T-helper 2 cell treated with Interferon-gamma antibody and Interleukin-4, amounts not matched to agents 100 ng/mL and 5 ng/mL, for 36 hours (primary cell): ENCODE data around the gene NTN4. TPM values are rescaled to one million over a fixed set of nuclear protein-coding genes. Genes with fewer than 3 reads are reported as not detected.
"Not testable (repeated sequence)": the region's sequence is repeated elsewhere in the genome, so short reads cannot be mapped to it uniquely, and the experiment has no call there.

Source experiments
- intact Hi-C: fragments of 100-400 bp; cut with micrococcal nuclease; formaldehyde crosslinking; loops from one replicate; pipeline ENCODE4 v1.15.1; 2023
- total RNA-seq: library from RNA; stranded (reverse); gene quantifications from 2 replicates; pipeline ENCODE4 v1.2.3, GENCODE V29; 2022

The NTN4 gene
- total RNA-seq, 1 donor from 2014 or later = not detected

GRCh38 chr12:95715177-95715576, 75.4 kb downstream of the NTN4 start:
- intact Hi-C loops = no loop called here

GRCh38 chr12:95712269-95712668, 78.3 kb downstream of the NTN4 start:
- intact Hi-C loops = no loop called here

DNA sequence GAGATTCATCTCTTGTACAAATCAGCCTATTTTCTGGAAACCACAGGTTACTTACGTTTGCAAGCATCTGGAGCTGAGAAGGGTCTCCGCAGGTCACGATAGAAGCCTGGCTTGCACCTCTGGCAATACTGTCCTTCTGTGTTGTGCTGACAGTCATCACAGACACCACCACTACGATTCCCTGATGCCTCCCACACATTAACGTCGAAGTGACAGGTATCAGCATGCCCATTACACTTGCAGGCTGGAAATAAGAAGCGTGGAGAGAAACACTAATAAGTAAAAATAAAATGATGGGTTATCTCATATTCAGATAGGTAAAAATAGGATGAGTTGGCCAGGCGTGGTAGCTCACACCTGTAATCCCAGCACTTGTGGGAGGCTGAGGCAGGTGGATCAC, 80.2 kb downstream of the NTN4 start:
- intact Hi-C loops = no loop called here

DNA sequence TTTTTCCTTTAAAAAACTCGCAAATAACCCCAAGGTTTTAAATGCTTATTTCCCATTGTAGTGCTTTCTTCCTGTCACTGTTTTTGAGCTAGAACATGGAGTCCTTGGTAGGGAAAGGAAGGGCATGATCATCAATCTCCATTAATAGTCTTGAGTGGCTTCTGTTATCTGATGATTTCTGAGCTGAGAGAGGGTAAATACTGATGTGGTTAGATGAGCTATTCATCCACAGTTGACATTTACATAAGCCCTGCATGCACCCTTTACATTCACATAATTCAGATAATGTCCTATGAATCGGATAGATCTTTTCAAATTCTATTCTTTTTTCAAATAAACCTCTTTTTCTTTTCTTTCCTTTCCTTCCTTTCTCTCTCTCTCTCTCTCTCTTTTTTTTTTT, 81.4 kb downstream of the NTN4 start:
- intact Hi-C loops = no loop called here

- intact Hi-C loops = no loop called here
Observed at GRCh38 chr12:95705143-95705542, 85.4 kb downstream of the NTN4 start.

- intact Hi-C loops = no loop called here
Observed at GRCh38 chr12:95703986-95704385, 86.6 kb downstream of the NTN4 start.

DNA sequence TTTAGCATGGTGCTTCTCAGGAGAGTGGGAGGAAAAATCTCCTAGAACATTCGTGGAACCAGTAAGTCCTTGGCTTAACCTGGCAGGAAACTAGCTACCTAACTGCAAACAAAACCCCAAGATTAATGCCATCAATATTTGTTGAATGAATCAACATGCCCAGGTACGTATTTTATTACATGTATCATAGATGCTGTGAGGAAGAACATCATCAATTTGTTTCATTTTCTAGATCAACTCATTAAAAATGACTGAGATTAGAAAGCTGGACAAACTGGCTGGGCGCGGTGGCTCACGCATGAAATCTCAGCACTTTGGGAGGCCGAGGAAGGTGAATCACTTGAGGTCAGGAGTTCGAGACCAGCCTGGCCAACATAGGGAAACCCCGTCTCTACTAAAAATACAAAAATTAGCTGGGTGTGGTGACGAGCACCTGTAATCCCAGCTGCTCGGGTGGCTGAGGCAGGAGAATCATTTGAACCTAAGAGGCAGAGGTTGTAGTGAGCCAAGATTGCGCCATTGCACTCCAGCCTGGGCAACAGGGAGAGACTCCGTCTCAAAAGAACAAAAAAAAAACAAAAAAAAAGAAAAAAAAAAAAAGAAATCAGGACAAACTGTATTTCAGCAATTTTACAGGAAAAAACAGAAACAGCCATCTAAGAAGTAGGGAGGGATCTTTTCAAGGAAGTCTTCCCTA, 88.7 kb downstream of the NTN4 start:
- intact Hi-C loops = no loop called here

- intact Hi-C loops = no loop called here
Observed at GRCh38 chr12:95701275-95701674, 89.3 kb downstream of the NTN4 start.

DNA sequence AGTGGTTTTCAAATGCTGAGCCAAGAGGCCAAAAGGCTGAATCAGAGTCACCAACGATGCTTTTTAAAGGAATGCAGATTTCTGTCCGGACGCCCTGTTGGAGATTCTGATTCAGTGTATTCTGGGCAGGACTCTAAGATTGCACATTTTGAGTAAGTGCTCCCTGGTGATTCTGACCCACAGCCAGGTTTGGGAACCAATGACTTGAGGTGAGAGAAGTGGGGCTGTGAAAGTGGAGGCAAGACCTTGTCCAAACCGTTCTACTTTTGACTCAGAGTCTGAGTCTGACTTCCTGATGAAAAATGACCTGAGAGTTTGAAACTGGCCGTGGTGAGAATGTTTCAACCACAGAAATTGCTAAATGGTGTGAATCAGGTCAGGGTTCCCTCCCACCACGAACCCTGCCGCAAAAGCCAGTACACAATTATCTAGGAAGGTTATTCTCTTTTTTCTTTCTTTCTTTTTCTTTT, 90.2 kb downstream of the NTN4 start:
- intact Hi-C loops = no loop called here

DNA sequence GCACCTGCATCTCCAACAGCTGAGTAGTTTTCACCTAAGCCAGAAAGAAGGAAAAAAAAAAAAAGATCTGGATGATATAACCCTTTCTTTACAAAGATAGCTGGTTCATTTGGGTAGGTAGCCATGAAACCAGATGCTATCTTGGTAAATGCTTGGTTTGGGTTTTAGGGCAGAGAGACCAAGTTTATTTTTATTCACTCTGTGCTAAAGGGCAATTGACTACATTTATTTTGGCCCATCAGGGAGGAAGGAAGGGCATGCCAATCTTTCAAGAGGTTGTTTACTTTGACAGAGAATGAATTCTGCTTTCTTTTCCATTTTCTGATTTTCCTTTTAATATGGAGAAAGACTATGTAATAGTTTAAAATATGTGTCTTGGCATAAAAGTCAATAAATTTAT, 91.0 kb downstream of the NTN4 start:
- intact Hi-C loops = no loop called here

DNA sequence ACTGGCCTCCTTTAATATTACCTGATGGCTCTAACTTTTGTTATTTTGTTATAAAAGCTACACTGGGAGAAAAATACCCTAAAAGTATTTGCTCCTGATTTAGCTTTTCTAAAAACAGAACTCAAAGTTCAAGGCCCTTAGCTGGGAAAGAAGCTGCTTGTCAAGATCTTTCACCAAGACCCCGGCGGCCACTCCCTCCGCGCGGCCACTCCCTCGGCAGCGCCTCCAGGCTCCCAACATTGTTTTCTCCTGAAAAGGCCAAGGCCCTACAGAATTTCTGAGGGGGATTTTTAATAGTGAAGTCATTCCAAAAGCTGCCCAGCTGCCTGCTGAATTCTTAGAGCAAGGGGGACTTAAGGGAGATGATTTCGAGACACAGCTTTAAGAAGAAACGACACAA, 96.4 kb downstream of the NTN4 start:
- intact Hi-C loops = no loop called here

DNA sequence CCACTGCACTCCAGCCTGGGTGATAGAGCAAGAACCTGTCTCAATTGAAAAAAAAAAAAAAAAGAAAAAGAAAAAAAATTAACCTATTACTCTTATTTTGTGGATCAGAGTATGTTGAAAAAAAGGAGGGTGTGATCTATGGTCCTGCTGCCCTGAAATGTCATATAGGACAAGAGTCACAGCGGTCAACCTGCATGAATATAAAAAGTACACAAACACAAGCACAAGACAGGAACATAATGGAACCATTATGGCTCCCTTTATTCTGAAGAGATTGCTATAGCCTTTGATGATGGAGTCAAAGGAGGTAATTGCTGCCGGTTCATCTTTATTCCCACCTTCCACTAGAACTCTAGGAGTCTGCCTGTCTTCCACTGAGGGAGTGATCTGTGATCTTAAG, 96.9 kb downstream of the NTN4 start:
- intact Hi-C loops = no loop called here

- intact Hi-C loops = no loop called here
Observed at GRCh38 chr12:95690861-95691635, 99.5 kb downstream of the NTN4 start.

DNA sequence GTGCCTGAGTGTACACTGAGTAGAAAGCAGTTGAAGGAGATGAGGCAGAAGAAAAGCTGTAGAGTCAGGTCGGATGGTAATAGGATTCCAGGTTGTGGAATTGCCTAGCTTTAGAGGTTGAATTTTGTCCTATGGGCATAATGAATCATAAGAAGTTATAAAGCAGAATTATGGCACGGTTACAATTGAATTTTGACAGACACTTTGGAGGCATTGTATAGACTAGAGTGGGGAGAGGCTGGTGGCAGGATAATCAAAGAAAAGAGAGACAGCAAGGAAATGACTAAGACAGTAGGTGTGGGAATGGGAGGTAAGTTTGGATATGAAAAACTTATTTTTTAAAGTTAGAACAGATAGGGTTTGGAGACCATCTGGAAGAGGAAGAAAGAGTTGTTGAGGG, 102.6 kb downstream of the NTN4 start:
- intact Hi-C loops = no loop called here

GRCh38 chr12:95683418-95683817, 107.1 kb downstream of the NTN4 start:
- intact Hi-C loops = no loop called here

- intact Hi-C loops = no loop called here
Observed at GRCh38 chr12:95681210-95681765, 109.3 kb downstream of the NTN4 start.

- intact Hi-C loops = no loop called here
Observed at GRCh38 chr12:95678684-95679083, 111.9 kb downstream of the NTN4 start.

DNA sequence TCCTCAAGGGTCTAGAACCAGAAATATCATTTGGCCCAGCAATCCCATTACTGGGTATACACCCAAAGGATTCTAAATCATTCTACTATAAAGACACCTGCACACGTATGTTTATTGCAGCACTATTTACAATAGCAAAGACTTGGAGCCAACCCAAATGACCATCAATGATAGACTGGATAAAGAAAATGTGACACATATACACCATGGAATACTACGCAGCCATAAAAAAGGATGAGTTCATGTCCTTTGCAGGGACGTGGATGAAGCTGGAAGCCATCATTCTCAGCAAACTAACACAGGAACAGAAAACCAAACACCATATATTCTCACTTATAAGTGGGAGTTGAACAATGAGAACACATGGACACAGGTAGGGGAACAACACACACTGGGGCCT, 112.8 kb downstream of the NTN4 start:
- intact Hi-C loops = not testable (repeated sequence)

GRCh38 chr12:95674631-95675030, 115.9 kb downstream of the NTN4 start:
- intact Hi-C loops = no loop called here

DNA sequence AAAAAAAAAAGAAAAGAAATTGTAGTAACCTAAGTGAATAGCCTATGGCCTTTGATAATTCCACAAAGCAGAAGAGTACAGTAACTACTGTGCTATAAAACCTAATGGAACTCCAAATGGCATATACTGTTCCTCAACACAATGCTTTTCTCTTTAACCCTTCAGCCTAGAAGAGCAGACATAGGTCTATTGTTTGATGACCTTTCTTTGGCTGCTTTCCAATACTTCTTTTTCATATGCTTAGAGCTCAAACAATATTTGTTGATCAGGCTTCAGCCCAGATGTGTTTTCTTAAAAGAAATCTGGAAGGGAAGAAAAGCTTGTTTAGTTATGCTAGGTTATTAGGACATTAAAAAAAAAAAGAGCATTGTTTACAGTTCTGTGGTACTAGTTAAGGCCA, 116.4 kb downstream of the NTN4 start:
- intact Hi-C loops = no loop called here

- intact Hi-C loops = no loop called here
Observed at GRCh38 chr12:95673576-95673975, 117.0 kb downstream of the NTN4 start.

- intact Hi-C loops = no loop called here
Observed at GRCh38 chr12:95672166-95672565, 118.4 kb downstream of the NTN4 start.

DNA sequence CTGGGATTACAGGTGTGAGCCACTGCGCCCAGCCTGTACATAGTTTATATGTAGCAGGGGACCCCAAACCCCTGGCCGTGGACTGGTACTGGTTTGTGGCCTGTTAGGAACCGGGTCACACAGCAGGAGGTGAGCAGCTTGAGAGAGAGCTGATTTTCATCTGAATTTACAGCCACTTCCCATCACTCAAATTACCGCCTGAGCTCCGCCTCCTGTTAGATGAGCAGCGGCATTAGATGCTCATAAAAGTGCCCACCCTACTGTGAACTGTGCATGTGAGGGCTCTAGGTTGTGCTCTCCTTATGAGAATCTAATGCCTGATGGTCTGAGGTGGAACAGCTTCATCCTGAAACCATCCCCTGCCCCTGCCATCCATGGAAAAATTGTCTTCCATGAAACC, 119.3 kb downstream of the NTN4 start:
- intact Hi-C loops = no loop called here
